ENCODE data around the gene SLC49A4.

Gene SLC49A4

GRCh38 chr3:122911901-122912300 is 117.0 kb downstream of the SLC49A4 start:
- DNase-seq: no peak

DNA sequence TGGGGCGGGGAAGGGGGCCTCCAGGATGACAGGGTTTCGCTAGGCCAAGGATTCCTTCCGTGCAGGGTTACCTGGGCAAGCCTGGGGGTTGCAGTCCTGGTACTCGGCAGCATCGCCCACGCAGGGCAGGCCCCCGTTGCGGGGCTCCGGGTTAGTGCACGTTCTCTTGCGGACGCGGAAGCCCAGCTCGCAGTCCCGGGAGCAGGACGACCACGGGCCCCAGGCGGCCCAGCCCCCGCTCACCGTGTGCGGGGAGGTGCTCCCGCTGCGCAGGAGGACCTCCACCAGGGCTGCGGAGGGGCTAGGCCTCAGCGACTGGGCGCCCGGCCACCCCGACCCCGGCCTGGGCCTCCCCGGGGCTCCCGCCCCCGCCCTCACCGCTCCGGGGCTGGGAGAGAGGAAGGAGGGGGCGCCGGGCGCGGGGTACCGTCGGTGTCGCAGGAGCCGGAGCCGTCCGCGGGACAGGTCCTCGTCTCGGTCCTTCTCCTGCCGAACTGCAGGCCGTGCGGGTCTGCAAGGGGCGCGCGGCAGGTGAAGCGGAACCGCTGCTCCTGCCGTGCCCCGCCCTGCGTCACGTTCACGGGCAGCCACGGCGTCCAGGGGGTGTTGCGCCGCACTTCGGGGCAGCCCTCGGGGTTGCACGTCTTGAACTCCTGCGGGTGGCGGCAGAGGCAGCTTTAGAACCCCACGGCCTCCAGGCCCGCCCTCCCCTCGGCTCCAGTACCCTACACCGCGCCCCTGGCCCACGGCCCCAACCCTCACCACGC is 118.1 kb downstream of the SLC49A4 start:
- no peak for DNase-seq

DNA sequence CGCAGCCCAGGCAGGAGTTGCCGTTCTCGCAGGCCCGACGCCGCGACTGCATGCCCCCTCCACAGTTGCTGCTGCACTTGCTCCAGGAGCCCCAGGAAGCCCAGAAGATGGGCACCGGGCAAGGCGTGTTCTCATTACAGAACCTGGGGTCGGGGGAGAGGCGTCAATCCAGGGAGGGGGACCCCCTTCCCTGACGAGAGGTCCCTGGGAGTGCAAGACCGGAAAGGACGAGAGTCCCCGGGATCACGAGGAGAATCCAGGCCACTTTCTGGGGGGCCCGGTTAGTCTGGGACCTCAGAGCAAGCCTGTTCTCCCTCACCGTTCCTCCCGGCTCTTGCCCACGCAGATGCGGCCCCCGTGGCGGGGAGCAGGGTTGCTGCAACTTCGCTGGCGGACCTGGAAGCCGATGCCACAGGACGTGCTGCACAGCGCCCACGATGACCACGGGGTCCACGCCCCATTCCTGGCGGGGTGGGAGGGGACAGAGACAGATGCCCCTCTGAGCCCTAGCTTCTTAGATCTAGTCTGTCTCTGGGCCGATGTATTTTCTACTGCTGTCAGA is 118.8 kb downstream of the SLC49A4 start:
- DNase-seq: no peak

GRCh38 chr3:122915300-122916055 is 120.6 kb downstream of the SLC49A4 start:
- no peak for DNase-seq

DNA sequence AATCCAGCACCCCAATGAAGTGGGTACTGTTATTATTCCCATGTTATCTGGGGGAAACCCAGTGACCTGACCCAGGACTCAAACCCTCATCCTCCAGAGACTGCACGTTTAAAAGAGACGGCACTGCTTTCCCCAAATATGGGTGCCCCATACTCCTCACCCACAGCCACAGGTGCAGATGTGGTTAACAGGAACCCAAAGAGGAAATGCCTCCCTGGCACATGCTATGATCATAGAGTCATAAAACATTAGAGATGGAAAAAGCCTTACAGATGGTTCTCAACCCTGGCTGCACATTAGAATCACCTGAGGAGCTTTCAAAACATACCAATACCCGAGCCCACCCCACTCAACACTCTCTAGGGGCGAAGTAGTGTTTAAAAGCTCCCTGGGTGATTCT is 121.2 kb downstream of the SLC49A4 start:
- no peak for DNase-seq

DNA sequence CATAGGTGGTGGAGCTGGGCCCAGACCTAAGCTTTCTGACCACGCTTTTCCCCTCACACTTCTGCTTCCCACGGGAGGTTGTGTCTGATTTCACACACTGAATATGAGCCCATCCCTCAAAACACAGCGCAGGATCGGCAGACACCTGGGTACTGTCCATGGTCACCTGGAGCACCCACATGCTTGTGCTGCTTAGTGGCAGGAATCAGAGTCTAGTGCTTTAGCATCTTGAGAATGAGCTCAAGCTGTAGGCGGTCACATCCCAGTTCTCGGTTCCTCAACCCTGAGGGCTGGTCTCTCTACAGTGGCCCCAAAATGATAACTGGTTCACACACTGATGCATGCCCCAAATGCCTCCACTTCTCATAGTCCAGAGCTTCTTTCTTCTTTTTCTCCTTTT is 121.7 kb downstream of the SLC49A4 start:
- no peak for DNase-seq

DNA sequence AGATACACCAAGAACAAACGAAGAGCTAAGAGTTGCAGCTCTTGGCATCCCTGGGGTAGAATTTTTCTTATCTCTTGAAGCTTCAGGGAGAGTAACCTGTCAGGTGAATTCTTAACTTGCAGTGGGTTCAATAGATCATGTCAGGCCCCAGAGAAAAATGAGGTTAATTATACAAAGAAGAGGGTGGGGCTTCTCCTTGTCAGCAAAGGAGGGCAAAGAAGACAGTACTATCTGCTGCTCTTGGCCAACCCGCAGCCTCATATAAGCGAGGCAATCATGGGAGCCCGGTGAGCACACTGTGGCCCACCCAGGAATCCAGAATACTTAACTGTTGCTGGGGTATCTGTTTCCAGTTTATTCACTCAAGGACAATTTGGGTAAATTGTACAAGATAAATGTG is 122.5 kb downstream of the SLC49A4 start:
- no peak for DNase-seq

DNA sequence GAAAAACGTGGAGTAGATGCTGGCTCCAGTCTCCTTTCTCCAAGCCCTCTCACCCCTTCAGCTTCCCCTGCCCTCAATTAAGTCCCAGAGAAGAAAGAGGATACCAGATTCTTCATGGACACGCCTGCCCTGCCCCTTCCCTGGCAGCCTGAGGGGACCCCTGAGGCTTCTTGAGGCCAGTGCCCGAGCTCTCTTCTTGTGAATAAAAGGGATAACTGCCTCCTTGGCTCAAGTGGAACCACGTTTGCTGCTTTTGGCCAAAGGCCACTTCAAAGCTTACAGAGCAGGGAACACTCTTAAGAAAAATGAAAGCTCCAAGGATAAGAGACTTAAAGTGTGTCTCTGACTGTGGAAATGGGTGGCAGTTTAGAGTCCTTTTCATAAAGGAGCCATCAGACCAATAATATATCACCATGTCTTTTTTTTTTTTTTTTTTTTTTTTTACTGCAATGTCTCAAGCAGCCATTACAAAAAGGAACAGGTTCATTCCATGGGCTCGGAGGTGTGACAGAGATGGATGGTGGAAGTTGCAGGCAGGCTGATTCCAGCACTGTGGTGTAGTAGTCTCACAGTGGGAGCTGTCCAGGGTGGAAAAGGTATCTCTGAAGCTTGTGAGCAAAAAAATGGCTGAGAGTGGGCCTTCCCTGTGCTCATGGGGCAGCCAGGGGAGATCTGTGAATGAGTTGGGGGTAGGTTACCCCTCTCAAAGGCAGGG is 123.9 kb downstream of the SLC49A4 start:
- no peak for DNase-seq

GRCh38 chr3:122919291-122919610 is 124.4 kb downstream of the SLC49A4 start:
- DNase-seq: no peak

DNA sequence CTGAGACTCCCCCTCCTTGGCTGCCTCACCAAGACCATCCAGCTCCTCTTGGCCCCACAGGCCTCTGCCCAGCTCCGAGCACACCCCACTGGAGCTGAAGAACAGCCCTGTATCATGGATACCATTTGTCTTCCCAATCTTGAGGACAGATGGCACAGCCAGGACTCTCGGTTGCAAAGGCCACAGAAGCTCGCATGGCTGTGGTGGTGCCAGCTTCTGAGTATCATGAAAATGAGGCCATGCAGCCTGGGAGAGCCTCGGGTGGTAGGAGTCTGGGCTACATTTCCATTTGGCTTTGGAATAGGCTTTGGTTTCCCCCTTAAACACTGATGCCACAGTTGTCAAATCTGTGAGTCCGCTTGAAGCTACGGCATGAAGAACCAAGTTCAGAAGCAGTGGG is 126.1 kb downstream of the SLC49A4 start:
- DNase-seq: no peak

DNA sequence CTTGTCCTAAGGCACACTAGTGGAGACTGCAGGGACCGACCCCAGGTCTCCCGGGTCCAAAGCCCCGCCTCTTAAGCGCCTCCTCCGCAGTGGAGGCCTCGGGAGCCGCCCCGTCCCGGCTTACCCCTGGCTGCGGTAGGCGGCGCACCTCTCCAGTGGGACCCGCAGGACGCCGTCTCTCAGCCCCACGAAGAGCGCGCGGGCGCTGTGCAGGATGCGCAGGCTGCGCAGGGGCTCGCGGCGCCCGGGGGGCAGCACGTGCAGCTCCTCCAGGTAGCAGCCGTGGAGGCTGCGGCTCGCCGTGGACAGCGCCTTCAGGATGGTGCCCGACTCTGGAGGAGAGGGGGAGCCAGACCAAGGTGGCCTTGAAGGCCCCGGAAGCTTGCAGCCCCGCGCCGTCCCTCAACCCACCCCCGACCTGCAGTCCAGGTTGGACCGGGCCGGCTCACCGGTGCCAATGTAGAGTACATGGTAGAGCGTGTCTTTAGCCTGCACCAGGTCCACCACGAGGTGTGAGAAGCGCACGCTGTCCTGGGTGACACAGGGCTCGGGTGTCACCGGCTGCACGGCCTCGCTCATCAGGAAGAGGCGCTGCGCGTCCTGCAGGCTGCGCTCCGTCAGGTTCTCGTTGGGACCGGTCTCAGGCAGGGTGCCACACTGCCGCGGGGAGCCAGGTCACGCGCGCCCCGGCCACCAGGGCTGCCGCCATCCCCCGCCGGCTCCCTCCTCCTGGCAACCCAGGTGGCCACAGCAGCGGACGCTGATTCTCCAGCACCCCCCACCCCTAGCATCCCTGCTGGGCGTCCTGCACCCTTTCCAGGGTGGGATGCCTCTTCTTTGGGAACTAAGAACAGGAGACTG is 127.2 kb downstream of the SLC49A4 start:
- no peak for DNase-seq

GRCh38 chr3:122923611-122924010 is 128.7 kb downstream of the SLC49A4 start:
- no peak for DNase-seq

DNA sequence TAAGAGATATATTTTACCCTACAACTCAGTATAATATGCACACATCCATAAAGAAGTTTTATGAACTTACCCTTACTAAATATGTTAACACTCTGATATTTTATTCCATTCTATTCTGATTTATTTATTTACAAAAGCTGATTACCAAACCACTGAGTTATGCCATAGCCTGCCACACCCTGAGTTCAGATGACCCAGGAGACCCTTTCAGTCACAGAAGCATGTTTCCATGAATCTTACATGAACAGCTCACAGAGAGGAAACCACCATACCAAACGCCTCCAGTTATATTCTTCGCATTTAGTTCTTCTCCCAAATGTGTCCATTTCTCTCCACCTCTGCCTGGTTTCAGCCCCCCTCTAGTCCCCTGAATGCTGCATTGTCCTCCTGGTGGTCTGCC is 129.2 kb downstream of the SLC49A4 start:
- DNase-seq: no peak

GRCh38 chr3:122925756-122926155 is 130.9 kb downstream of the SLC49A4 start:
- DNase-seq: no peak

- DNase-seq: no peak
Measured at GRCh38 chr3:122926322-122926721, 131.5 kb downstream of the SLC49A4 start.

DNA sequence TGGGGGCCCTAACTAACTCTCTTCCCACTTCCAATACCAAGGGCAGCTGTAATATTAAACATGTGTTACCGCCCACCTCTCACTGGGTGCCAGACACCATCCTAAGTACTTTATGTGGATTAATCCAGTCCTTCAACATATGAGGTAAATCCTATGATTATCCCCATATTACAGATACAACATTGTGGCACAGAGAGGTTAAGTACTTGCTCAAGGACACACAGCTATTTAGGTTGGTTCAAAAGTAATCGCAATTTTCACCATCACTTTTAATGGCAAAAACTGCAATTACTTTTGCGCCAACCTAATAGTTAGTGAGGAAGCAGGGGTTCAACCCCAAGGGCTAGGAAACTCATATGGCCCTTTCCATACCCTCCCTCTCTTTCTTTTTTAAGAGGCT is 131.9 kb downstream of the SLC49A4 start:
- DNase-seq: no peak

DNA sequence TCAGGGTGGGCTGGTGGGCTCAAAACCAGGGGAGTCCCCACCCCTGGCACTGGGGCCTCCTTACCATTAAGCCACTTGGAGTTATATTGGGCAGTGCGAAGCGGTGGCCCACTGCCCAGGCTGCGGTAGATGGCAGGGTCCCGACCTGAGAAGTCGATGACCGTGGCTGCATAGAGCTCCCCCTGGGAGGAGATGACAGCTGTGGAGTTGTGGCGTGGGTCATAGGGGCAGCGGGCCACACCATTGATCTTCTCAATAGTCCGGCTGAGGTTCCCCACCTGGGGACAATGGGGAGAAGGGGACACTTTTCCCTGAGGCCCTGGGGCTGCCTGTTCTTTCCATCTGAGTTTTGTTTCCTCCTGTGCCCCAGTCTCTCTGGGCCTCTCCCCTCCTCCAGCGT is 132.9 kb downstream of the SLC49A4 start:
- DNase-seq: no peak

GRCh38 chr3:122928396-122929187 is 133.7 kb downstream of the SLC49A4 start:
- no peak for DNase-seq

DNA sequence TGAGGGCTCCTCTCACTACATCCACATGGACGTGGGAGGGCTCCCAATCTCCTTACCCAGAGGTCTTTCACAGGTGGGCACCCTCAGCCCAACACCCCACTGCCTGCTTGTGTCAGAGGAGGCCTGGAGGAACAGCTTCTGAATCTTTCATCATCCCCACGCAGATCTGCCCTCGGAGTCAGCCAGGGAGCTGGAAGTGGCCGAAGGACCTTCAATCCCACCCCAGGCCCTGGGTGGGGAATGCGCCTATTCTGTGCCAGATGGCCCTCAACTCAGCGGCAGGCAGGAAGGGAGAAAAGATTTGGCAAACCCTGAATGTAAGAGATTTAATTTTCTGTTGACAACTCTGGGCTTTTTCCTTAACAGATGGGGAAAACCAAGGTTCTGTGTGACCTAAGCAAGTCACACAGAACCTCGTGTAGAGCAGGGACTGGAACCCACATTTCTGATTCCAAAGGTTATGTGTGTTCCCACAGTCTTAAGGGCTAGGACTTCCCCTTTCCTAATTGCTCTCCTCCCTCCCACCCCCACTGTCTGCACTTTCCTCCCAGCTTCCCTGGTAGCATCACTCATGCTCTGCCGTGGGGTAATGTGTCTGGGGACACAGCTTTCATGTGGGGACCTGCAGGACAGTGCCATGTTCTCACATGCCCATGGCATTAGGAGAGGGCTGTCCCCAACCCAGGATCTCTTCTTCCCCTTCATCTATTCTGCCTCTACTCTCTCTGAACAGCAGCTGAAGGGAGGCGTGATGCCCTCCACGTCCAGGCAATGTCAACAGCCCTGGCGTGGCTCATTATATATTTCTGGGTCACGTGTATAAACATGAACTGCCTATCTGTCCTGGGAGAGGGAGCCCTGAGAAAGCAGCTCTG is 134.6 kb downstream of the SLC49A4 start:
- no peak for DNase-seq

- DNase-seq: no peak
Measured at GRCh38 chr3:122930063-122930997, 135.5 kb downstream of the SLC49A4 start.
